ENCODE results near the gene VPS26A. TPM values are rescaled to one million over a fixed set of nuclear protein-coding genes. Genes with fewer than 3 reads are reported as not detected.

The VPS26A gene
- total RNA-seq, 2 donors from 2014 or later = 29.5 to 46.3 TPM

GRCh38 chr10:69146759-69147158 lies 22.8 kb downstream of the VPS26A start:
- H3K27me3 ChIP-seq (replicated peaks; ENCODE audit: insufficient read depth) = no peaks in the 10 kb centered on the region
- no peak for TF ChIP-seq CTCF (IDR thresholded peaks at IDR 0.05)
- DNase-seq (ENCODE audit: low spot score) (no peak), ATAC-seq (ENCODE audit: insufficient number of reproducible peaks, low FRiP score, low read depth) (no peak)
- no peaks in the 10 kb centered on the region for H3K36me3 ChIP-seq
- no peak overlapping the region for H3K27ac ChIP-seq
- peaks cover 0 to 7% of the 10 kb centered on the region in 2 donors for H3K4me1 ChIP-seq (ENCODE audit: control insufficient read depth in 1 of 2, low read depth in 2 of 2)
- H3K4me3 ChIP-seq = no peak overlapping the region
- no peaks in the 10 kb centered on the region for H3K9me3 ChIP-seq

- Histone ChIP-seq H3K9me3 (no peaks in the 10 kb centered on the region), H3K4me1 (ENCODE audit: control insufficient read depth in 1 of 2, low read depth in 2 of 2) (peaks cover 0 to 3% of the 10 kb centered on the region in 2 donors), H3K27me3 (replicated peaks; ENCODE audit: insufficient read depth) (no peaks in the 10 kb centered on the region), H3K27ac (no peak overlapping the region), H3K4me3 (no peak overlapping the region), H3K36me3 (no peaks in the 10 kb centered on the region)
- no peak for DNase-seq (ENCODE audit: low spot score)
- no peak for TF ChIP-seq CTCF (IDR thresholded peaks at IDR 0.05)
- ATAC-seq (ENCODE audit: insufficient number of reproducible peaks, low FRiP score, low read depth) = no peak
These were observed 28.0 kb downstream of the VPS26A start for GRCh38 chr10:69151984-69152383.

- ATAC-seq (ENCODE audit: insufficient number of reproducible peaks, low FRiP score, low read depth) (no peak), DNase-seq (ENCODE audit: low spot score) (no peak)
- Histone ChIP-seq H3K36me3 (peaks cover 4% of the 10 kb centered on the region), H3K27ac (no peak overlapping the region), H3K4me3 (no peak overlapping the region), H3K9me3 (no peaks in the 10 kb centered on the region), H3K27me3 (replicated peaks; ENCODE audit: insufficient read depth) (no peaks in the 10 kb centered on the region), H3K4me1 (ENCODE audit: control insufficient read depth in 1 of 2, low read depth in 2 of 2) (no peaks in the 10 kb centered on the region)
- no peak for TF ChIP-seq CTCF (IDR thresholded peaks at IDR 0.05)
These were observed 29.2 kb downstream of the VPS26A start for GRCh38 chr10:69153227-69153626.

GRCh38 chr10:69160809-69161241 lies 36.8 kb downstream of the VPS26A start:
- ATAC-seq (ENCODE audit: insufficient number of reproducible peaks, low FRiP score, low read depth) (no peak), DNase-seq (ENCODE audit: low spot score) (no peak)
- Histone ChIP-seq H3K4me3 (no peak overlapping the region), H3K27me3 (replicated peaks; ENCODE audit: insufficient read depth) (no peaks in the 10 kb centered on the region), H3K36me3 (peaks cover 33% of the 10 kb centered on the region), H3K27ac (no peak overlapping the region), H3K4me1 (ENCODE audit: control insufficient read depth in 1 of 2, low read depth in 2 of 2) (no peaks in the 10 kb centered on the region), H3K9me3 (no peaks in the 10 kb centered on the region)
- no peak for TF ChIP-seq CTCF (IDR thresholded peaks at IDR 0.05)

GRCh38 chr10:69168493-69168892 lies 44.5 kb downstream of the VPS26A start:
- no peaks in the 10 kb centered on the region for H3K27me3 ChIP-seq (replicated peaks; ENCODE audit: insufficient read depth)
- DNase-seq (ENCODE audit: low spot score) = no peak
- no peak overlapping the region for H3K27ac ChIP-seq
- no peaks in the 10 kb centered on the region for H3K4me1 ChIP-seq (ENCODE audit: control insufficient read depth in 1 of 2, low read depth in 2 of 2)
- ATAC-seq (ENCODE audit: insufficient number of reproducible peaks, low FRiP score, low read depth) = no peak
- no peaks in the 10 kb centered on the region for H3K9me3 ChIP-seq
- H3K36me3 ChIP-seq = peaks cover 30% of the 10 kb centered on the region
- no peak for TF ChIP-seq CTCF (IDR thresholded peaks at IDR 0.05)
- no peak overlapping the region for H3K4me3 ChIP-seq

All from thoracic aorta (tissue), 2 donors.